ENCODE measurements around the gene C2orf72.
"Not testable (repeated sequence)": the region's sequence is repeated elsewhere in the genome, so short reads cannot be mapped to it uniquely, and the experiment has no call there.

Gene C2orf72

DNA sequence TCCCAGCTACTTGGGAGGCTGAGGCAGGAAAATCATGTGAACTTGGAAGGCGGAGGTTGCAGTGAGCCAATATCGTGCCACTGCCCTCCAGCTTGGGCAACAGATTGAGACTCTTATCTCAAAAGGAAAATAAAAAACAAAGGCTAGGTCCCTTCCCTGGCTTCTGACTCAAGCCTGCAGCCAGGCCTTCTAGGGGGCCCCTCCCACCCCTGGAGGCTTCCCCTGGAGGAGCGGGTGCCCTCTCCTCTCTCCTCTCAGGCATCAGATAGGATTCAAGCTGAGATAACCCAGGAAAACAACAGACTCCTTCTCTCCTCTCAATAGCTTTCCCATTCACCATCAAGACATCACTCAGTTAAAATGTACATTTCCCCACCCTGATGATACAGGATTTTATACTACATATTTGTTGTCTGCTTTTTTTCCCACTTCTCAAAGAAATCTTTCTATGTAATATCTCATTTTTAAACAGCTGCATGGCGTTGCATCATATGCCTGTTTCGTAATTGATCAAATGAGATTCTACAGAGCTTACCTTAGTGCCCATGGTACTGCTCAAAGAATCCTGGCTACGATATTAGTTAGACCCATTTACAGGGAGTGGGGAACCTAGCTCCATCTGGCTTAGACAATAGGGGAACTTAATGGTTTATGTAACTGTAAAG lies 20.6 kb upstream of the C2orf72 start:
- Histone ChIP-seq H3K27ac (ENCODE audit: poor library complexity, severe bottlenecking) (no peak overlapping the region), H3K4me1 (ENCODE audit: insufficient read depth, poor library complexity, severe bottlenecking) (no peaks in the 10 kb centered on the region), H3K9me3 (ENCODE audit: severe bottlenecking) (no peaks in the 10 kb centered on the region), H3K27me3 (ENCODE audit: insufficient read depth, poor library complexity, severe bottlenecking) (no peaks in the 10 kb centered on the region), H3K36me3 (ENCODE audit: low read depth) (no peaks in the 10 kb centered on the region), H3K4me3 (ENCODE audit: severe bottlenecking) (no peak overlapping the region)
- ATAC-seq (ENCODE audit: low read depth) (no peak), DNase-seq (ENCODE audit: low spot score) (no peak)
- TF ChIP-seq, protein P1, sequence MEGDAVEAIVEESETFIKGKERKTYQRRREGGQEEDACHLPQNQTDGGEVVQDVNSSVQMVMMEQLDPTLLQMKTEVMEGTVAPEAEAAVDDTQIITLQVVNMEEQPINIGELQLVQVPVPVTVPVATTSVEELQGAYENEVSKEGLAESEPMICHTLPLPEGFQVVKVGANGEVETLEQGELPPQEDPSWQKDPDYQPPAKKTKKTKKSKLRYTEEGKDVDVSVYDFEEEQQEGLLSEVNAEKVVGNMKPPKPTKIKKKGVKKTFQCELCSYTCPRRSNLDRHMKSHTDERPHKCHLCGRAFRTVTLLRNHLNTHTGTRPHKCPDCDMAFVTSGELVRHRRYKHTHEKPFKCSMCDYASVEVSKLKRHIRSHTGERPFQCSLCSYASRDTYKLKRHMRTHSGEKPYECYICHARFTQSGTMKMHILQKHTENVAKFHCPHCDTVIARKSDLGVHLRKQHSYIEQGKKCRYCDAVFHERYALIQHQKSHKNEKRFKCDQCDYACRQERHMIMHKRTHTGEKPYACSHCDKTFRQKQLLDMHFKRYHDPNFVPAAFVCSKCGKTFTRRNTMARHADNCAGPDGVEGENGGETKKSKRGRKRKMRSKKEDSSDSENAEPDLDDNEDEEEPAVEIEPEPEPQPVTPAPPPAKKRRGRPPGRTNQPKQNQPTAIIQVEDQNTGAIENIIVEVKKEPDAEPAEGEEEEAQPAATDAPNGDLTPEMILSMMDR (IDR thresholded peaks at IDR 0.05; ENCODE audit: poor library complexity, severe bottlenecking): no peak

DNA sequence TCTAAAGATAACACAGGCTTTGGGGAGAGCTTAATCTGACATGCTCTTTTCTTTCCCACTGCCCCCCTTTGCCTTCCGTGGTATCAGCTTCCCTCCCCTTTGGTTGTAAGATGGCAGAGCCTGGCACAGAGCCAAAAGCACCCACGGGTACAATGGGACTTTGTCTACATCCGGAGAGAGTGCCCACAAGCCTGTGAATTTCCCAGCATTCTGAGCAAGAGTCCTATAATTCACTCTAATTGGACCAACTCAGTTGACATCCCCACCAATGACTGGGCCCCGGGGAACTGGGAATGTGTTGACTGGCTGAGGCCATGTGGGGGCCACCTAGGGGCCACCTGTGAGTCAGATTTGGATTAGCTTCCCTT lies 20.1 kb upstream of the C2orf72 start:
- ATAC-seq (ENCODE audit: low read depth) (no peak), DNase-seq (ENCODE audit: low spot score) (no peak)
- Histone ChIP-seq H3K9me3 (ENCODE audit: severe bottlenecking) (no peaks in the 10 kb centered on the region), H3K27me3 (ENCODE audit: insufficient read depth, poor library complexity, severe bottlenecking) (no peaks in the 10 kb centered on the region), H3K36me3 (ENCODE audit: low read depth) (no peaks in the 10 kb centered on the region), H3K4me1 (ENCODE audit: insufficient read depth, poor library complexity, severe bottlenecking) (no peaks in the 10 kb centered on the region), H3K27ac (ENCODE audit: poor library complexity, severe bottlenecking) (no peak overlapping the region), H3K4me3 (ENCODE audit: severe bottlenecking) (no peak overlapping the region)
- TF ChIP-seq, protein P1 (IDR thresholded peaks at IDR 0.05; ENCODE audit: poor library complexity, severe bottlenecking): no peak

DNA sequence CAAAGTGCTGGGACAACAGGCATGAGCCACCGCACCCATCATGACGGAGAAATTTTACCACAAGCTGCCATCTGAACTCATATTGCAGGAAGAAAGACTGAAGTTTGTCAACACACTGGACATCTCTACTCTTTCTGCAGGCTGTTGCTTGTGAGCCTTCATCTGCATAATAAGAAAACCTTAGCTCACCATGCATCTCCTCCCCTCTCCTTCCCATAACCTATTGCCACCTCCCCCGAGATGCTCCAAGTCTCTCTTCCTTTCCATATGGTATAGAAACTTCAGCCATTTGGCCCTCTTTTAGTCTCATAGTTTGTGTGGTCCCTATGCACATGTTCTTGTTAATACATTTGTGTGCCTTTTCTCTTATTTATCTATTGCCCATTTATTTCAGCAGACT lies 19.1 kb upstream of the C2orf72 start:
- Histone ChIP-seq H3K9me3 (ENCODE audit: severe bottlenecking) (no peaks in the 10 kb centered on the region), H3K4me1 (ENCODE audit: insufficient read depth, poor library complexity, severe bottlenecking) (no peaks in the 10 kb centered on the region), H3K36me3 (ENCODE audit: low read depth) (no peaks in the 10 kb centered on the region), H3K27ac (ENCODE audit: poor library complexity, severe bottlenecking) (no peak overlapping the region), H3K27me3 (ENCODE audit: insufficient read depth, poor library complexity, severe bottlenecking) (no peaks in the 10 kb centered on the region), H3K4me3 (ENCODE audit: severe bottlenecking) (no peak overlapping the region)
- no peak for DNase-seq (ENCODE audit: low spot score)
- TF ChIP-seq, protein P1 (IDR thresholded peaks at IDR 0.05; ENCODE audit: poor library complexity, severe bottlenecking): no peak
- no peak for ATAC-seq (ENCODE audit: low read depth)

DNA sequence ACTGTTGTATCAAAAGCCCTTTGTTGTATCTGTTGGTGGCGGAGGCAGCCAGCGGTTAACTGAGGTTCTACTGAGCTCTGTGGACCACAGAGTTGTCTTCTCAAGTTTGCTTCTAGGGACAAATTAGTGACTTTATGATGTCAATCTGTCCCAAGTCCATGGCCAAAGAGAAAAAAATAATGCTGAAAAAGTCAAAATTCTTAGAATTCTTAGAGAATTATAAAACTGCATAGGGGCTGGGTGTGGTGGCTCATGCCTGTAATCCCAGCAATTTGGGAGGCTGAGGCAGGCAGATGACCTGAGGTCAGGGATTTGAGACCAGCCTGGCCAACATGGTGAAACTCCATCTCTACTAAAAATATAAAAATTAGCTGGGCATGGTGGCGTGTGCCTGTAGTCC lies 12.3 kb upstream of the C2orf72 start:
- not testable (repeated sequence) for H3K4me1 ChIP-seq (ENCODE audit: insufficient read depth, poor library complexity, severe bottlenecking); ATAC-seq (ENCODE audit: low read depth); DNase-seq (ENCODE audit: low spot score); H3K9me3 ChIP-seq (ENCODE audit: severe bottlenecking); H3K27me3 ChIP-seq (ENCODE audit: insufficient read depth, poor library complexity, severe bottlenecking); H3K27ac ChIP-seq (ENCODE audit: poor library complexity, severe bottlenecking); H3K36me3 ChIP-seq (ENCODE audit: low read depth); H3K4me3 ChIP-seq (ENCODE audit: severe bottlenecking)

DNA sequence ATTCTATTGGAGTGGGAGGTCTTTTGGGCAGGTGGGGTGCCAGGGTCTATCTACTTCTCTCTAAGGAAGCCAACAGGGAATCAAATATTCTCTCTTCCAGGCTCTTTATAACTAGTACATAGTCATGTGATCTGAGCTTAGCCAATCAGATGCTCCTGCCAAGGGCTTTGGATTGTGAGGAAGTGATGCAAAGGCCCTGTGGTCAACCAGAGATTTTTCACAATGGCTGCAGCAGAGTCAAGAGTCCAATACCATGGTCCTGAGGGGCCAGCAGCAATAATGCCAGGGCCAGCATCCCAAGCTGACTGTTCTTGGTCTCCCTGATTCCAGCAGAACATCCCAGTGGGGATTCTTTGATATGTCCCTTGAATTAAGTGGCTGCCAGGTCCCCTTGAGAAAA lies 8.4 kb upstream of the C2orf72 start:
- Histone ChIP-seq H3K9me3 (ENCODE audit: severe bottlenecking) (no peaks in the 10 kb centered on the region), H3K27me3 (ENCODE audit: insufficient read depth, poor library complexity, severe bottlenecking) (no peaks in the 10 kb centered on the region), H3K36me3 (ENCODE audit: low read depth) (no peaks in the 10 kb centered on the region), H3K27ac (ENCODE audit: poor library complexity, severe bottlenecking) (no peak overlapping the region), H3K4me1 (ENCODE audit: insufficient read depth, poor library complexity, severe bottlenecking) (no peaks in the 10 kb centered on the region), H3K4me3 (ENCODE audit: severe bottlenecking) (no peak overlapping the region)
- TF ChIP-seq, protein P1 (IDR thresholded peaks at IDR 0.05; ENCODE audit: poor library complexity, severe bottlenecking): no peak
- ATAC-seq (ENCODE audit: low read depth) (no peak), DNase-seq (ENCODE audit: low spot score) (no peak)

All from RWPE2 (cell line).